NCI-H82 treated with DMSO at 0.1 percent for 48 hours (cell line): ENCODE data around the gene U2AF1.
"Not testable (repeated sequence)": the region's sequence is repeated elsewhere in the genome, so short reads cannot be mapped to it uniquely, and the experiment has no call there.

Source experiments
- DNase-seq: peaks from one replicate; lab custom pipeline; 2025; ENCODE audit not compliant: unreplicated experiment; lab: John Stamatoyannopoulos, UW

The U2AF1 gene, protein sequence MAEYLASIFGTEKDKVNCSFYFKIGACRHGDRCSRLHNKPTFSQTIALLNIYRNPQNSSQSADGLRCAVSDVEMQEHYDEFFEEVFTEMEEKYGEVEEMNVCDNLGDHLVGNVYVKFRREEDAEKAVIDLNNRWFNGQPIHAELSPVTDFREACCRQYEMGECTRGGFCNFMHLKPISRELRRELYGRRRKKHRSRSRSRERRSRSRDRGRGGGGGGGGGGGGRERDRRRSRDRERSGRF

GRCh38 chr21:43106965-43107793 lies at the start of gene U2AF1:
TSS of gene U2AF1 (minus strand) at chr21:43107570. CDS start at chr21:43107494, 76 bp downstream.
- not testable (repeated sequence) for DNase-seq

GRCh38 chr21:43153601-43154000 lies 46.2 kb upstream of the U2AF1 start:
- DNase-seq = not testable (repeated sequence)

DNA sequence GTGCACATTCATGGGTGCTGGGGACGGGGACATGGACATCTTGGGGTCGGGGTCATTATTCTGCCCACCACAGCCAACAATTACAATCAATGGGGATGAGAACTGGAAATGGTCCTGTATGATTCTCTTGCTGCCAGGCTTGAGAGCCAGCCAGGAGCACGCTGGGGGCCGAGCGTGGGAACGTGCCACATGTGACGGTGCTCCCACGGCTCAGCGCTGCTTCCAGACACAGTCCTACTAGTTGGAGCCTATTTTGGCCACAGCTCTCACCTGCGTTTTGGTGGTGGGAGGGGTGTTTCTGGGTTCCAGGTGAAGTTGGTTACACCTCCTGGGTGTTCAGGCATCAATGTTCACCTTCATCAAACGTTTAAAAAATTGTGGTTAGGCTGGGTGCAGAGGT lies 42.0 kb upstream of the U2AF1 start:
- not testable (repeated sequence) for DNase-seq

DNA sequence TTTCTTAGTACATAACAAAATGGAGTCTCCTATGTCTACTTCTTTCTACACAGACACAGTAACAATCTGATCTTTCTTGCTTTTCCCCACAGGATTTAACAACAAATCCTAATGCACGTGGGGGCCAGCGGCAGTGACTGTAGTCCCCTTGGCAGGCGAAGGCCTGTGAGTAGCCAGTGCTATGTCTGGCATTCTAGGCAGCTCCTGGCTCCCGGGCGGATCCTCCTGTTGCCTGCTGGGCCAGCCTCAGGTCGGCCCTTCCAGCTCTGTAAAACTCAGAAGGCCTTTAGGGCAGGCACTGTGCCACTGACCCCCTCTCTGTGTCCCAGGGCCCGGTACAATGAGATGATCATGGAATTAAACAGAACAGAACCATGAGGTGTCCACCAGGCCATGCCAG lies 40.6 kb upstream of the U2AF1 start:
- DNase-seq = not testable (repeated sequence)

DNA sequence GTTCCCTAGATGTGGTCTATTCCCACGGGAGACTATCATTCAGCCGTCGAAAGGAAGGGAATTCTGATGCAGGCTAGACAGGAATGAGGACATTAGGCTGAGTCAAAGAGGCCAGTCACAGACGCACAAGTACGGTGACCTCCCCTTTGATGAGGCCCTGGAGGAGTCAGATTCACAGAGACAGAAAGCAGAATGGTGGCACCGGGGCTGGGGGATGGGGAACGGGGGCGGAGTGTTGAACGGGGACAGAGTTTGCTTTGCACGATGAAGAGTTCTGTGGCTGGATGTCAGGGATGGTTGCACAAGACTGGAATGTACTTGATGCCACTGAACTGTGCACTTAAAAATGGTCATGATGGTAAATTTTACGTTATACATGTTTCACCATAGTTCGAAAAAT lies 39.3 kb upstream of the U2AF1 start:
- DNase-seq = not testable (repeated sequence)

GRCh38 chr21:43141407-43141806 lies 34.0 kb upstream of the U2AF1 start:
- DNase-seq = not testable (repeated sequence)

DNA sequence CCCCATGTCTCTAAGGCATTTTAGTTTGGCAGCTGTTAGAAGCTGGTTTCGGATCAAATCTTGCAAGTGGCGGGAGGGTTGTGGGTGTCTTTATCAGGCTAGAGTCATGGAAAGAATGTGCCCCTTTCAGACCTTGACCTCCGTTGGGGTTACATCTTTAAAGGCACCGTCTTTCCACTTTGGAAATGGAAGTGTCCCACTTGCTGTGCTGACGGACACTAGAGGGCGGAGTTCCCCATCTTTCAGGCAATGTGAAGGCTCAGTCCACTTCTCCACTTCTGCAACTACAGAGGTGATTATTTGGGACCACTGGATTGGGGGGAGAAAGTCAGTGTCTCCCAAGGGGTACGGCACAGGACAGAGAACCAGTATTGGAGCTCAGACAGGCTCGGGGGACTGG lies 31.6 kb upstream of the U2AF1 start:
- DNase-seq = not testable (repeated sequence)

- not testable (repeated sequence) for DNase-seq
Measured at GRCh38 chr21:43134520-43134919, 27.1 kb upstream of the U2AF1 start.

DNA sequence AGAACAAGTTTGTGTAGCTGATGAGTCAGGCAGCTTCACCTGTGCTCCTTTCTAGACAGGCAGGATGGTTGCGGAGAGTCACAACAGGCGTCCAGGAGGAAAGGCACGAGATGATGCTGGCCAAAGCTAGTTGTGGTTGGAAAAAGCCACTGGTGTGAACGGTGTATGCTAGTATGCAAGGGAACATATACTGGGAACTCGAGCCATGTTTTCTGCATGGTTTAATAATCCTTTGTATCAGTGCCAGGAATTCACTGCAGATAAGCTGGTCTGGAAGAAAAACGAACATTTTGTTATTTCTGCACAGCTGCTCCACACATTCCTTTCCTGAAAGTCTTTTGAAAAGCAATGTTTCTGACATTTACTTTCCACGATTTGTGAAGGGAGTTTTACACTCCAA lies 22.7 kb upstream of the U2AF1 start:
- not testable (repeated sequence) for DNase-seq

- DNase-seq = not testable (repeated sequence)
Measured at GRCh38 chr21:43115956-43116355, 8.6 kb upstream of the U2AF1 start.

- DNase-seq = not testable (repeated sequence)
Measured at GRCh38 chr21:43114483-43114882, 7.1 kb upstream of the U2AF1 start.

GRCh38 chr21:43109006-43109405 lies 1.6 kb upstream of the U2AF1 start:
- DNase-seq = not testable (repeated sequence)

GRCh38 chr21:43108177-43108576 lies 807 bp upstream of the U2AF1 start:
- not testable (repeated sequence) for DNase-seq

- not testable (repeated sequence) for DNase-seq
Measured at GRCh38 chr21:43107794-43108137, 396 bp upstream of the U2AF1 start.

GRCh38 chr21:43104642-43105041 lies 2.7 kb downstream of the U2AF1 start:
- DNase-seq = not testable (repeated sequence)

DNA sequence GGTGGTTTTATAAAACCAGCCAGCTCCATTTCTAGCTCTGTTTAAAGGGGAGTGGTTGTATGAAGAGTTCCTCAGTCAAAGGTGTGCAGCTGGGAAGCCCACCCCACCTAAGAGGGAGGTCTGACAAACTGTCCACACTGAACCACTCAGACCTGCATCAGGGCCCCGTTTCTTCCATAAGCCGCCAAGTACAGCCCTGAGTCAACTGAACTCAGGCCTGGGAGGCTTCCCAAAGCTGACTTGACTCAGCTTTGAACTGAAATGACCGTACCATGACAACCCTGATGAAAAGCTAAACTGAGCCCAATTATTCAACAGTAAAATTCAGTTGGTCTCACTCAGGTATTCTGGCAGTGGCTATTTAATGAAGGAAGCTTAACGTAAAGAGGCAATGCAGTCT lies 5.1 kb downstream of the U2AF1 start:
- not testable (repeated sequence) for DNase-seq

DNA sequence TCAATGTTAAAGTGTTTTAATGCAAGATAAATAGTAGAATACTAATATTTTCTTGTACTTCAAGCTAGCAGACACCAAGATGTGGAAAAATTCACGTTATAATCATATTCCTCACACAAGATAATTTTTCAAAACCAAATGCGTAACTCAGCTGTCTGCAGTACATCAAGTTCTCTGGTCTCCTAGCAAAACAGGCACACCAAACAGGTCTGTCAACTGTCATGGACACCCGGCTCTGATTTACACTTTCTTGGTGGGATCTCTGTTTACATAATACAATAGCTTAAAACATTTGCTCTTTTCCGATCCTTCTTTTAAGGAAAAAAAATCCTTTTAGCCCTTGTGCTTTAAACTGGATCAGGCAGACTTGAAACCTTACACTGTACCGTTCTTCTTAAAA lies 5.7 kb downstream of the U2AF1 start:
- not testable (repeated sequence) for DNase-seq

DNA sequence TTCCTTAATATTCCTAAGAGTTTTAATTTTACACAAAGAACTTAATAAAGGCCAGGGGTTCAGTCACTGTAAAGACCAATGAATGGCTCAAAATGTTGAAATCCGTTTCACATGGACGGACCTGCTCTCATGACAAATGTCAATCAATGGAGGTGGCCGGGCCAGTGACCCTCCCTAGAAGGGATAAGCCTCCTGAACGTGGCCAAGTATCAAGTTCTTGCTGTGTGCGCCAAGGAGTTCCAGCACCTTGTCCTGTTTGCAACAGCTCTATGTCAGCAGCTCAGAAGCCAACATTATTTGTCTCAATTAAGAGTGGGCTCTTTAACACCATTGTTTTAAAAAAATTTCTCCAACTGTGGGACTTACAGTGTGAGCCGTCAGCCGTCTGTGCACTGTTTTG lies 6.4 kb downstream of the U2AF1 start:
- DNase-seq = not testable (repeated sequence)

- DNase-seq = not testable (repeated sequence)
Measured at GRCh38 chr21:43091979-43092614, 15.3 kb downstream of the U2AF1 start.

- DNase-seq = not testable (repeated sequence)
Measured at GRCh38 chr21:43090947-43091346, 16.4 kb downstream of the U2AF1 start.

- DNase-seq = not testable (repeated sequence)
Measured at GRCh38 chr21:43089463-43089862, 17.9 kb downstream of the U2AF1 start.
